GM23338 (cell line): ENCODE results near the gene GTF2H2.
"Not testable (repeated sequence)": the region's sequence is repeated elsewhere in the genome, so short reads cannot be mapped to it uniquely, and the experiment has no call there.

Experiments used
- ETS1 ChIP-seq: IDR thresholded peaks from 2 replicates; pipeline ENCODE4 v1.6.1; 2016; ENCODE audit warnings: antibody characterized with exemption
- EZH2 ChIP-seq: fragments of 200-600 bp; sonication (generic); IDR thresholded peaks from one replicate; pipeline ENCODE4 v1.8.0; 2017; ENCODE audit warnings: antibody characterized with exemption, mild to moderate bottlenecking, low read depth; ENCODE audit not compliant: unreplicated experiment
- POLR2AphosphoS5 ChIP-seq: IDR thresholded peaks from 2 replicates; pipeline ENCODE4 v1.6.1; 2016; ENCODE audit warnings: antibody characterized with exemption, low read depth
- ZNF114 ChIP-seq: fragments of 250-450 bp; sonication (Bioruptor Pico); IDR thresholded peaks from 2 replicates; pipeline ENCODE4 v1.5.0; 2020; ENCODE audit warnings: mild to moderate bottlenecking, moderate library complexity
- ZNF331 ChIP-seq: fragments of 250-450 bp; sonication (Bioruptor Pico); IDR thresholded peaks from 2 replicates; pipeline ENCODE4 v1.5.0; 2020; ENCODE audit warnings: low read depth, mild to moderate bottlenecking, moderate library complexity
- TF ChIP-seq, protein P1 (sequence below), 2 experiments: fragments of 200-600 bp in 1 of 2; sonication (generic) in 1 of 2; conservative IDR thresholded peaks; 2 replicates each; pipeline versions ENCODE4 v1.5.1 to v1.6.1; 2016 to 2017; ENCODE audit warnings: antibody characterized with exemption in 2 of 2, low read depth in 2 of 2, mild to moderate bottlenecking in 2 of 2, moderate library complexity in 1 of 2
- TF ChIP-seq, protein P2 (sequence below): IDR thresholded peaks from one replicate; pipeline ENCODE4 v1.6.1; 2018; ENCODE audit warnings: antibody characterized with exemption; ENCODE audit not compliant: unreplicated experiment

GRCh38 chr5:71020643-71021042 is 46.8 kb downstream of the GTF2H2 start:
- TF ChIP-seq, protein P1, sequence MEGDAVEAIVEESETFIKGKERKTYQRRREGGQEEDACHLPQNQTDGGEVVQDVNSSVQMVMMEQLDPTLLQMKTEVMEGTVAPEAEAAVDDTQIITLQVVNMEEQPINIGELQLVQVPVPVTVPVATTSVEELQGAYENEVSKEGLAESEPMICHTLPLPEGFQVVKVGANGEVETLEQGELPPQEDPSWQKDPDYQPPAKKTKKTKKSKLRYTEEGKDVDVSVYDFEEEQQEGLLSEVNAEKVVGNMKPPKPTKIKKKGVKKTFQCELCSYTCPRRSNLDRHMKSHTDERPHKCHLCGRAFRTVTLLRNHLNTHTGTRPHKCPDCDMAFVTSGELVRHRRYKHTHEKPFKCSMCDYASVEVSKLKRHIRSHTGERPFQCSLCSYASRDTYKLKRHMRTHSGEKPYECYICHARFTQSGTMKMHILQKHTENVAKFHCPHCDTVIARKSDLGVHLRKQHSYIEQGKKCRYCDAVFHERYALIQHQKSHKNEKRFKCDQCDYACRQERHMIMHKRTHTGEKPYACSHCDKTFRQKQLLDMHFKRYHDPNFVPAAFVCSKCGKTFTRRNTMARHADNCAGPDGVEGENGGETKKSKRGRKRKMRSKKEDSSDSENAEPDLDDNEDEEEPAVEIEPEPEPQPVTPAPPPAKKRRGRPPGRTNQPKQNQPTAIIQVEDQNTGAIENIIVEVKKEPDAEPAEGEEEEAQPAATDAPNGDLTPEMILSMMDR (conservative IDR thresholded peaks at IDR 0.05; ENCODE audit: low read depth in 2 of 2), result not testable (repeated sequence)
- not testable (repeated sequence) for TF ChIP-seq ZNF331 (CRISPR knock-in tag); EZH2; POLR2AphosphoS5; ETS1; ZNF114 (CRISPR knock-in tag)
- TF ChIP-seq, protein P2, sequence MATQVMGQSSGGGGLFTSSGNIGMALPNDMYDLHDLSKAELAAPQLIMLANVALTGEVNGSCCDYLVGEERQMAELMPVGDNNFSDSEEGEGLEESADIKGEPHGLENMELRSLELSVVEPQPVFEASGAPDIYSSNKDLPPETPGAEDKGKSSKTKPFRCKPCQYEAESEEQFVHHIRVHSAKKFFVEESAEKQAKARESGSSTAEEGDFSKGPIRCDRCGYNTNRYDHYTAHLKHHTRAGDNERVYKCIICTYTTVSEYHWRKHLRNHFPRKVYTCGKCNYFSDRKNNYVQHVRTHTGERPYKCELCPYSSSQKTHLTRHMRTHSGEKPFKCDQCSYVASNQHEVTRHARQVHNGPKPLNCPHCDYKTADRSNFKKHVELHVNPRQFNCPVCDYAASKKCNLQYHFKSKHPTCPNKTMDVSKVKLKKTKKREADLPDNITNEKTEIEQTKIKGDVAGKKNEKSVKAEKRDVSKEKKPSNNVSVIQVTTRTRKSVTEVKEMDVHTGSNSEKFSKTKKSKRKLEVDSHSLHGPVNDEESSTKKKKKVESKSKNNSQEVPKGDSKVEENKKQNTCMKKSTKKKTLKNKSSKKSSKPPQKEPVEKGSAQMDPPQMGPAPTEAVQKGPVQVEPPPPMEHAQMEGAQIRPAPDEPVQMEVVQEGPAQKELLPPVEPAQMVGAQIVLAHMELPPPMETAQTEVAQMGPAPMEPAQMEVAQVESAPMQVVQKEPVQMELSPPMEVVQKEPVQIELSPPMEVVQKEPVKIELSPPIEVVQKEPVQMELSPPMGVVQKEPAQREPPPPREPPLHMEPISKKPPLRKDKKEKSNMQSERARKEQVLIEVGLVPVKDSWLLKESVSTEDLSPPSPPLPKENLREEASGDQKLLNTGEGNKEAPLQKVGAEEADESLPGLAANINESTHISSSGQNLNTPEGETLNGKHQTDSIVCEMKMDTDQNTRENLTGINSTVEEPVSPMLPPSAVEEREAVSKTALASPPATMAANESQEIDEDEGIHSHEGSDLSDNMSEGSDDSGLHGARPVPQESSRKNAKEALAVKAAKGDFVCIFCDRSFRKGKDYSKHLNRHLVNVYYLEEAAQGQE, result not testable (repeated sequence)
